Natural killer cell (primary cell): ENCODE measurements around the gene CDV3. TPM values are rescaled to one million over a fixed set of nuclear protein-coding genes. Genes with fewer than 3 reads are reported as not detected.
"Not testable (repeated sequence)": the region's sequence is repeated elsewhere in the genome, so short reads cannot be mapped to it uniquely, and the experiment has no call there.

Experiments used
- ATAC-seq, 3 donors: fragments of 150-1000 bp in 2 of 3; fragments of 200-7000 bp in 1 of 3; cut with Tn5 transposase; 1 replicate in 1 of 3; 2 replicates in 2 of 3; pipeline ENCODE4 v1.10.0; 2021; ENCODE audit warnings: mild to moderate bottlenecking in 2 of 3, moderate library complexity in 2 of 3
- DNase-seq, 2 donors: peaks; one replicate each; pipeline versions ENCODE4 v3.0.0 to v3.0.0-alpha.2; 2013 to 2021; ENCODE audit warnings: mixed read lengths in 1 of 2
- H3K27ac ChIP-seq: one replicate; pipeline ENCODE4 v1.5.1; 2013; ENCODE audit warnings: mild to moderate bottlenecking, low read length
- H3K27me3 ChIP-seq: one replicate; pipeline ENCODE4 v1.6.1; 2013; ENCODE audit warnings: low read length; ENCODE audit not compliant: control insufficient read depth, insufficient read depth
- H3K36me3 ChIP-seq: one replicate; pipeline ENCODE4 v1.6.1; 2013; ENCODE audit warnings: low read length; ENCODE audit not compliant: control insufficient read depth, insufficient read depth
- H3K4me1 ChIP-seq: one replicate; pipeline ENCODE4 v1.6.1; 2013; ENCODE audit warnings: low read length; ENCODE audit not compliant: control insufficient read depth, insufficient read depth
- H3K4me3 ChIP-seq: one replicate; pipeline ENCODE4 v1.5.1; 2013; ENCODE audit warnings: low read length
- H3K9me3 ChIP-seq: one replicate; pipeline ENCODE4 v1.6.1; 2013; ENCODE audit warnings: low read length; ENCODE audit not compliant: control insufficient read depth, insufficient read depth
- H3K27ac Mint-ChIP-seq, 2 donors: one replicate each; pipeline ENCODE4 v1.8.0; 2022; ENCODE audit warnings: mild to moderate bottlenecking in 2 of 2, mixed read lengths in 2 of 2, moderate library complexity in 1 of 2
- H3K27me3 Mint-ChIP-seq, 2 donors: one replicate each; pipeline ENCODE4 v1.8.0; 2022; ENCODE audit warnings: low read depth in 2 of 2, mixed read lengths in 2 of 2
- H3K36me3 Mint-ChIP-seq: one replicate; pipeline ENCODE4 v1.8.0; 2022; ENCODE audit warnings: mixed read lengths
- H3K4me1 Mint-ChIP-seq, 2 donors: one replicate each; pipeline ENCODE4 v1.8.0; 2022; ENCODE audit warnings: mixed read lengths in 2 of 2
- H3K4me3 Mint-ChIP-seq: one replicate; pipeline ENCODE4 v1.8.0; 2022; ENCODE audit warnings: mild to moderate bottlenecking, moderate library complexity, mixed read lengths
- H3K9me3 Mint-ChIP-seq, 2 donors: one replicate each; pipeline ENCODE4 v1.8.0; 2022; ENCODE audit warnings: mixed read lengths in 2 of 2
- WGBS: methylation state at CpG from one replicate; pipeline ENCODE4 v1.1.7; 2013; ENCODE audit warnings: missing lambda C conversion rate; ENCODE audit not compliant: insufficient coverage; 5-methylcytosine and 5-hydroxymethylcytosine counted together
- intact Hi-C: fragments of 100-400 bp; cut with micrococcal nuclease; formaldehyde crosslinking; loops from one replicate; pipeline ENCODE4 v1.14.2; 2022
- total RNA-seq, 4 donors: library from RNA; stranded (reverse); fragments of 120-200 nt in 1 of 4; gene quantifications; one replicate each; pipeline versions ENCODE4 v1.2.3 to v1.2.4, GENCODE V29; 2013 to 2022
- TF ChIP-seq, protein P1 (sequence below): fragments of 200-600 bp; IDR thresholded peaks from one replicate; pipeline ENCODE4 v1.8.0; 2022; ENCODE audit warnings: antibody characterized with exemption

The CDV3 gene
- total RNA-seq, 3 donors from 2014 or later (not counting 1 experiment from before 2014, with no cell fraction given), result 214 to 229 (median 228) TPM

DNA sequence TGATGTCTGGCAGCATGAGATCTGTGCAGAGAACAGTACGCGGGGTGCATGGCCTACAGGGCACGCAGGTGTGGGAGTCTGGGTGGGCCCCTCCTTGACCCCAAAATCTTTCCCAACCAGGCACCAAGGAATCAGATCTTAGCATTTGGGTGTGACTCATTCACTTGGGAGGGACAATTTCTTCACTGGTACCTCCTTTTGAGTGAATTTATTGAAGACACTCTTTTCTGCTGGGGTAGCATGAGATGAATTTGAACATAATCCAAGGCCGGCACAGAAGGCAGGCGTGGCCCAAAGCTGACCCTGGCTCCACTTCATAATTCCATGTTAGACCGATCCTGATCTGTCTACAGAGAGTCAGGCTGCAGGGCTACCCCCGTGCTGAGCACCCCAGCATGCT, 30.6 kb upstream of the CDV3 start:
- peaks cover 0 to 3% of the 10 kb centered on the region in 2 donors for H3K27me3 Mint-ChIP-seq
- ATAC-seq (no peak), DNase-seq (no peak)
- Histone ChIP-seq H3K27me3 (no peaks in the 10 kb centered on the region), H3K27ac (no peak overlapping the region), H3K4me3 (no peak overlapping the region), H3K9me3 (peaks cover 2% of the 10 kb centered on the region), H3K36me3 (no peaks in the 10 kb centered on the region), H3K4me1 (peaks cover 3% of the 10 kb centered on the region)
- no peaks in the 10 kb centered on the region for H3K9me3 Mint-ChIP-seq
- TF ChIP-seq, protein P1, sequence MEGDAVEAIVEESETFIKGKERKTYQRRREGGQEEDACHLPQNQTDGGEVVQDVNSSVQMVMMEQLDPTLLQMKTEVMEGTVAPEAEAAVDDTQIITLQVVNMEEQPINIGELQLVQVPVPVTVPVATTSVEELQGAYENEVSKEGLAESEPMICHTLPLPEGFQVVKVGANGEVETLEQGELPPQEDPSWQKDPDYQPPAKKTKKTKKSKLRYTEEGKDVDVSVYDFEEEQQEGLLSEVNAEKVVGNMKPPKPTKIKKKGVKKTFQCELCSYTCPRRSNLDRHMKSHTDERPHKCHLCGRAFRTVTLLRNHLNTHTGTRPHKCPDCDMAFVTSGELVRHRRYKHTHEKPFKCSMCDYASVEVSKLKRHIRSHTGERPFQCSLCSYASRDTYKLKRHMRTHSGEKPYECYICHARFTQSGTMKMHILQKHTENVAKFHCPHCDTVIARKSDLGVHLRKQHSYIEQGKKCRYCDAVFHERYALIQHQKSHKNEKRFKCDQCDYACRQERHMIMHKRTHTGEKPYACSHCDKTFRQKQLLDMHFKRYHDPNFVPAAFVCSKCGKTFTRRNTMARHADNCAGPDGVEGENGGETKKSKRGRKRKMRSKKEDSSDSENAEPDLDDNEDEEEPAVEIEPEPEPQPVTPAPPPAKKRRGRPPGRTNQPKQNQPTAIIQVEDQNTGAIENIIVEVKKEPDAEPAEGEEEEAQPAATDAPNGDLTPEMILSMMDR, result no peak
- H3K27ac Mint-ChIP-seq, result no peak overlapping the region
- no peaks in the 10 kb centered on the region for H3K36me3 Mint-ChIP-seq
- WGBS, result 98% methylated on average over 7 of the region's 7 CpGs
- intact Hi-C loops, result no loop called here
- H3K4me1 Mint-ChIP-seq, result no peaks in the 10 kb centered on the region
- no peak overlapping the region for H3K4me3 Mint-ChIP-seq

DNA sequence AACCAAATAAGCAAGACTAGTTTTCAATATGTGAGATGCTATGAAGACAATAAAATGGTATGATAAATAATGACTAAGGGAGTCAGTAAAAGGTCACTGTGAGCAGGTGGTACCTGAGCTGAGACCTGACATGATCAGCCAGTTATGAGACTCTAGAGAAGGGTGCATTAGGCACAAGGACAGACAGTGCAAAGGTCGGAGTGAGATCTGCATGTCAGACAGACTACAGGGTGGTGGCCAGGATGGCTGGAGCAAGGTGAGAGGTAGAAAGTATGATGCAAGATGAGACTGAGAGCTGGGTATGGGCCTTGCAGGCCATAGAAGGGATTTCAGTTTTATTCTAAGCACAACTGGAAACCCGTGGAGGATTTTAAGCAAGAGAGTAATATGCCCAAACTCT, 28.5 kb upstream of the CDV3 start:
- DNase-seq, H3K4me1 ChIP-seq, H3K9me3 Mint-ChIP-seq, H3K27ac Mint-ChIP-seq, H3K9me3 ChIP-seq, H3K4me3 ChIP-seq, H3K27me3 Mint-ChIP-seq, intact Hi-C loops, H3K36me3 ChIP-seq, H3K27me3 ChIP-seq, H3K36me3 Mint-ChIP-seq, H3K27ac ChIP-seq, H3K4me1 Mint-ChIP-seq, H3K4me3 Mint-ChIP-seq: not testable (repeated sequence)
- ATAC-seq, result peak in 1 of 3 donors; percentile 30
- WGBS, result 88% methylated on average over 2 of the region's 2 CpGs

DNA sequence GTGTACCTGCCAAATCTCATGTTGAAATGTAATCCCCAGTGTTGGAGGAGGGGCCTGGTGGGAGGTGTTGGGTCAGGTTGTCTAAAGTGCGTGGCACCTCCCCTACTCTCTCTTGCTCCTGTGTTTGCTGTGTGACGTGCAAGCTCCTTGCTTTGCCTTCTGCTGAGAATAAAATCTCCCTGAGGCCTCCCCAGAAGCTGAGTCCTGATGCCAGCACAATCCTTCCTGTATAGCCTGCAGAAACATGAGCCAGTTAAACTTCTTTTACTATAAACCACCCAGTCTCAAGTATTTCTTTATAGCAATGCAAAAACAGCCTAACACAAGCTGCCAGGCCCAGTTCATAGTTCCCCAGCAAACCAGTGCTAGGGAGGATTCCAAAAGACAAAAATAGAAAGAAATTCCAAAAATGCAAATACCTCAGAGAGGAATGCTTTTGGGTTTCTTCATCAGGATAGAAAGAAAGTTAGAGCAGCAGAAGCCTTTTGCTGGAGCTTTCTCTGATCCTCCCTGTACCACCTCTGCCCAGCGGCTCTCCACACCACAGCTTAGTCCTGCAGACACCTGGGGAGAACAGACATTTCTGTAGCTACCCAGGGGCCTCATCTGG, 25.9 kb upstream of the CDV3 start:
- no peaks in the 10 kb centered on the region for H3K4me1 Mint-ChIP-seq
- H3K27me3 Mint-ChIP-seq, result no peaks in the 10 kb centered on the region
- Histone ChIP-seq H3K4me1 (no peaks in the 10 kb centered on the region), H3K4me3 (no peak overlapping the region), H3K9me3 (no peaks in the 10 kb centered on the region), H3K27me3 (no peaks in the 10 kb centered on the region), H3K36me3 (no peaks in the 10 kb centered on the region), H3K27ac (no peak overlapping the region)
- no peak for DNase-seq
- H3K27ac Mint-ChIP-seq, result no peak overlapping the region
- ATAC-seq, result no peak
- no peaks in the 10 kb centered on the region for H3K36me3 Mint-ChIP-seq
- no peak overlapping the region for H3K4me3 Mint-ChIP-seq
- WGBS, result 95% methylated on average over 3 of the region's 3 CpGs
- TF ChIP-seq, protein P1, result no peak
- intact Hi-C loops, result no loop called here
- H3K9me3 Mint-ChIP-seq, result no peaks in the 10 kb centered on the region

DNA sequence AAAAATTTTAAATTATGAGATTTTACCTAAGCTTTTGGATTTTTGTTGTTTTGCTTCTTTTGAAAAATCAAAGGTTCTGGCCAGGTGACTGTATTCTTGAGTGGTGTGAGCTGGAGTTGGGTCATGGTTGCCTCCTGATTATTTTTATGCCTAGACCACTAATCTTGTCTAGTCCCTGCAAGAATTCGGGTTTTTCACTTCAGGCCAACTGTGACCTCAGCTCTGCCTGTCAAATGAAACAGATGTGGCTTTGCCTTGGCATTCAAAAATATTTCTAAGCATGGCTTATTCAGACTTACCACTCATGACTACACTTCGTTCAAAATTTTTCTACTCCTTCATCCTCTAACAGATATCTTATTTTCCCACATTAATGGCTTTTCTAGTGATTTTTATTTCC, 25.4 kb upstream of the CDV3 start:
- WGBS, result 66% methylated on average over 2 of the region's 2 CpGs
- H3K9me3 Mint-ChIP-seq, result no peaks in the 10 kb centered on the region
- no peaks in the 10 kb centered on the region for H3K4me1 ChIP-seq
- no peak overlapping the region for H3K4me3 Mint-ChIP-seq
- TF ChIP-seq, protein P1, result no peak
- no peaks in the 10 kb centered on the region for H3K36me3 ChIP-seq
- no peak for DNase-seq
- H3K27ac Mint-ChIP-seq, result no peak overlapping the region
- no peaks in the 10 kb centered on the region for H3K9me3 ChIP-seq
- H3K4me1 Mint-ChIP-seq, result no peaks in the 10 kb centered on the region
- no peak overlapping the region for H3K4me3 ChIP-seq
- H3K27ac ChIP-seq, result no peak overlapping the region
- H3K27me3 Mint-ChIP-seq, result no peaks in the 10 kb centered on the region
- H3K36me3 Mint-ChIP-seq, result no peaks in the 10 kb centered on the region
- no peak for ATAC-seq
- intact Hi-C loops, result no loop called here
- no peaks in the 10 kb centered on the region for H3K27me3 ChIP-seq
